GM21737 (cell line): ENCODE results near the gene TMEM271.

Source experiments
- ATAC-seq: cut with Tn5 transposase; IDR thresholded peaks from one replicate; pipeline ENCODE4 v1.9.1; 2021; ENCODE audit warnings: mild to moderate bottlenecking, moderate library complexity; ENCODE audit not compliant: unreplicated experiment

Gene TMEM271

GRCh38 chr4:535181-535923, 40.7 kb downstream of the TMEM271 start:
- no peak for ATAC-seq

GRCh38 chr4:534576-535151, 41.4 kb downstream of the TMEM271 start:
- no peak for ATAC-seq

GRCh38 chr4:534101-534575, 42.0 kb downstream of the TMEM271 start:
- ATAC-seq, result no peak

- ATAC-seq, result no peak
Observed at GRCh38 chr4:533318-534100, 42.6 kb downstream of the TMEM271 start.

- no peak for ATAC-seq
Observed at GRCh38 chr4:532588-533317, 43.3 kb downstream of the TMEM271 start.

- ATAC-seq, result no peak
Observed at GRCh38 chr4:531721-532565, 44.2 kb downstream of the TMEM271 start.

GRCh38 chr4:531076-531475, 45.0 kb downstream of the TMEM271 start:
- ATAC-seq, result no peak

GRCh38 chr4:530017-530781, 45.9 kb downstream of the TMEM271 start:
- ATAC-seq, result no peak

GRCh38 chr4:529563-529962, 46.5 kb downstream of the TMEM271 start:
- ATAC-seq, result no peak

- no peak for ATAC-seq
Observed at GRCh38 chr4:528835-529234, 47.3 kb downstream of the TMEM271 start.

GRCh38 chr4:528296-528695, 47.8 kb downstream of the TMEM271 start:
- ATAC-seq, result no peak

GRCh38 chr4:526971-527460, 49.1 kb downstream of the TMEM271 start:
- no peak for ATAC-seq

GRCh38 chr4:526189-526909, 49.7 kb downstream of the TMEM271 start:
- no peak for ATAC-seq

GRCh38 chr4:525660-526059, 50.4 kb downstream of the TMEM271 start:
- ATAC-seq, result no peak

- no peak for ATAC-seq
Observed at GRCh38 chr4:524196-524595, 51.9 kb downstream of the TMEM271 start.
